NT2/D1 (cell line): Measurements from ENCODE around the gene DNAI2.

Source experiments
- YY1 ChIP-seq: IDR thresholded peaks from 2 replicates; pipeline ENCODE4 v1.6.1; 2011; ENCODE audit not compliant: insufficient read length, insufficient read depth
- ZNF274 ChIP-seq: IDR thresholded peaks from 2 replicates; pipeline ENCODE4 v1.6.1; 2011; ENCODE audit warnings: mild to moderate bottlenecking, low read depth, low read length

- no peak for TF ChIP-seq ZNF274
- no peak for TF ChIP-seq YY1
Measured at GRCh38 chr17:74330446-74330845, 56.4 kb downstream of the DNAI2 start.
